ENCODE data around the gene SLC20A1. TPM values are rescaled to one million over a fixed set of nuclear protein-coding genes. Genes with fewer than 3 reads are reported as not detected.

Gene SLC20A1
- total RNA-seq, 1 donor, result 96.3 TPM

- H3K4me1 ChIP-seq (ENCODE audit: insufficient read depth, low read length), result peaks cover 22% of the 10 kb centered on the region
- H3K4me3 ChIP-seq (ENCODE audit: insufficient read depth, low read length), result no peak overlapping the region
- no peak overlapping the region for H3K4me2 ChIP-seq (ENCODE audit: insufficient read depth, low read length)
- TF ChIP-seq CTCF (IDR thresholded peaks at IDR 0.05; ENCODE audit: extremely low read depth, low read depth, low read length), result no peak
- DNase-seq (ENCODE audit: insufficient read length, low spot score, missing footprints), result peak; percentile 27
- no peak overlapping the region for H3K27ac ChIP-seq (ENCODE audit: low read depth, low read length)
- H3K36me3 ChIP-seq (ENCODE audit: insufficient read depth, low read length), result no peaks in the 10 kb centered on the region
- H3K79me2 ChIP-seq (ENCODE audit: insufficient read depth, low read length), result no peaks in the 10 kb centered on the region
- H3K9me3 ChIP-seq (ENCODE audit: low read depth, low read length), result no peaks in the 10 kb centered on the region
- H2AFZ ChIP-seq (ENCODE audit: low read length), result no peak overlapping the region
- H4K20me1 ChIP-seq (ENCODE audit: insufficient read depth, low read length), result no peaks in the 10 kb centered on the region
- H3K27me3 ChIP-seq (ENCODE audit: insufficient read depth, low read length), result no peaks in the 10 kb centered on the region
Observed at GRCh38 chr2:112710956-112711750, 65.4 kb downstream of the SLC20A1 start.

- no peaks in the 10 kb centered on the region for H3K79me2 ChIP-seq (ENCODE audit: insufficient read depth, low read length)
- H3K9me3 ChIP-seq (ENCODE audit: low read depth, low read length), result no peaks in the 10 kb centered on the region
- H3K4me2 ChIP-seq (ENCODE audit: insufficient read depth, low read length), result no peak overlapping the region
- peaks cover 19% of the 10 kb centered on the region for H3K4me1 ChIP-seq (ENCODE audit: insufficient read depth, low read length)
- H3K36me3 ChIP-seq (ENCODE audit: insufficient read depth, low read length), result no peaks in the 10 kb centered on the region
- peak overlapping the region; percentile 46 for H3K27ac ChIP-seq (ENCODE audit: low read depth, low read length)
- H3K27me3 ChIP-seq (ENCODE audit: insufficient read depth, low read length), result no peaks in the 10 kb centered on the region
- H2AFZ ChIP-seq (ENCODE audit: low read length), result no peak overlapping the region
- H3K4me3 ChIP-seq (ENCODE audit: insufficient read depth, low read length), result no peak overlapping the region
- DNase-seq (ENCODE audit: insufficient read length, low spot score, missing footprints), result no peak
- TF ChIP-seq CTCF (IDR thresholded peaks at IDR 0.05; ENCODE audit: extremely low read depth, low read depth, low read length), result no peak
- no peaks in the 10 kb centered on the region for H4K20me1 ChIP-seq (ENCODE audit: insufficient read depth, low read length)
Observed at GRCh38 chr2:112712465-112712864, 66.7 kb downstream of the SLC20A1 start.

DNA sequence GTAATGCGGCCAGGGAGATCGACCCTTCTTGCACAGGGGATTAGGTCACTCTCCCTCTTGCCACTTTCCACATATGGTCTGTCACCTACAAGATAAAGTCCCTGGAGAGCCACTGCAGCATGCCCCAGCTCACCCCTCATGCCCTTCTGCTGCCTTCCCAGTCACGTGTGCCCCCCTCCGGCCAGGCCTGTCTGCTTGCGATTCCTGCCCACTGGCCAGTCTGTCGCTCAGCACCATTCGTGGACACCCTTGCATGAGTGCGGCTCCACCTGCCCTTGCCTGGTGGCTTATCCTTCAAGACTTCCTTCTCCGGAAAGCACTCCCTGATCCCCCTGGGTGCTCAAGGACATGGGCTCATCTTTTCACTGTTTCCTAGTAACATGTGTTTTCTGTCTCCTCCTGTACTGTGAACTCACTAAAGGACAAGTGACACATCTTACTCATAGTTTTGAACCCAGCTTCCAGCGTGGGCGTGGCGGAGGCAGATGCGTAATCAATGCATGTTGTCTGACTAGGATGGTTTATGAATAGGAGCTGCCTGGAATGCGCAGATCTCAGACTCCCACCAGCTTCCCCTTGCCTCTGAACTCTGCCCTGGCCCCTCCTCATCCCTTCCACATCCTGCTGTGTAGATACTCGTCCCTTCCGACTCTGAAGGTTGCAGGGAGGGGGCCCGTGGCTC is 67.3 kb downstream of the SLC20A1 start:
- peak overlapping the region; percentile 46 for H3K27ac ChIP-seq (ENCODE audit: low read depth, low read length)
- H3K9me3 ChIP-seq (ENCODE audit: low read depth, low read length), result no peaks in the 10 kb centered on the region
- no peaks in the 10 kb centered on the region for H4K20me1 ChIP-seq (ENCODE audit: insufficient read depth, low read length)
- peaks cover 19% of the 10 kb centered on the region for H3K4me1 ChIP-seq (ENCODE audit: insufficient read depth, low read length)
- H3K36me3 ChIP-seq (ENCODE audit: insufficient read depth, low read length), result no peaks in the 10 kb centered on the region
- no peak overlapping the region for H3K4me3 ChIP-seq (ENCODE audit: insufficient read depth, low read length)
- DNase-seq (ENCODE audit: insufficient read length, low spot score, missing footprints), result no peak
- TF ChIP-seq CTCF (IDR thresholded peaks at IDR 0.05; ENCODE audit: extremely low read depth, low read depth, low read length), result no peak
- no peak overlapping the region for H3K4me2 ChIP-seq (ENCODE audit: insufficient read depth, low read length)
- H3K79me2 ChIP-seq (ENCODE audit: insufficient read depth, low read length), result no peaks in the 10 kb centered on the region
- H3K27me3 ChIP-seq (ENCODE audit: insufficient read depth, low read length), result no peaks in the 10 kb centered on the region
- H2AFZ ChIP-seq (ENCODE audit: low read length), result peak overlapping the region; percentile 50

Other genes with a start within 250 kb of the SLC20A1 start
- 21.5 and 25.0 TPM in 2 replicates for gene RGPD8, start 212.3 kb upstream of the SLC20A1 start, total RNA-seq
- 59.0 and 65.7 TPM in 2 replicates for gene TTL, start 163.8 kb upstream of the SLC20A1 start, total RNA-seq
- 10.5 and 10.9 TPM in 2 replicates for gene POLR1B, start 103.5 kb upstream of the SLC20A1 start, total RNA-seq
- 7.7 and 10.1 TPM in 2 replicates for gene CHCHD5, start 61.3 kb upstream of the SLC20A1 start, total RNA-seq
- not detected in 2 replicates for gene NT5DC4, start 75.1 kb downstream of the SLC20A1 start, total RNA-seq
- gene CKAP2L, start 118.7 kb downstream of the SLC20A1 start, total RNA-seq, result 1.1 and 1.5 TPM in 2 replicates
- not detected in 2 replicates for gene IL1A, start 138.6 kb downstream of the SLC20A1 start, total RNA-seq
- gene IL1B, start 190.8 kb downstream of the SLC20A1 start, total RNA-seq, result 0.36 TPM in 1 of 2 replicates, not detected in the other